OCI-LY1 (cell line): ENCODE data around the gene LHX1.

ENCODE experiments used
- CTCF ChIP-seq: fragments of 200-600 bp; sonication (generic), shearing (Covaris generic); IDR thresholded peaks from 2 replicates; pipeline ENCODE4 v1.5.1; 2017; ENCODE audit warnings: mild to moderate bottlenecking, antibody characterized with exemption, low read length, moderate library complexity, mixed read lengths
- EZH2 ChIP-seq: fragments of 200-600 bp; sonication (generic), shearing (Covaris generic); IDR thresholded peaks from 2 replicates; pipeline ENCODE4 v1.8.0; 2017; ENCODE audit warnings: borderline replicate concordance, mixed run types, mild to moderate bottlenecking, antibody characterized with exemption, low read length, moderate library complexity, mixed read lengths

GRCh38 chr17:36937001-36937958, at the start of gene LHX1:
- TF ChIP-seq CTCF: no peak
- no peak for TF ChIP-seq EZH2
